GM19043 (cell line): Measurements from ENCODE around the gene LDLRAD4.

ENCODE experiments used
- ATAC-seq: cut with Tn5 transposase; IDR thresholded peaks from one replicate; pipeline ENCODE4 v1.9.1; 2021; ENCODE audit warnings: low read depth; ENCODE audit not compliant: unreplicated experiment

Gene LDLRAD4

GRCh38 chr18:13226533-13227144 is 8.1 kb downstream of the LDLRAD4 start:
- no peak for ATAC-seq

DNA sequence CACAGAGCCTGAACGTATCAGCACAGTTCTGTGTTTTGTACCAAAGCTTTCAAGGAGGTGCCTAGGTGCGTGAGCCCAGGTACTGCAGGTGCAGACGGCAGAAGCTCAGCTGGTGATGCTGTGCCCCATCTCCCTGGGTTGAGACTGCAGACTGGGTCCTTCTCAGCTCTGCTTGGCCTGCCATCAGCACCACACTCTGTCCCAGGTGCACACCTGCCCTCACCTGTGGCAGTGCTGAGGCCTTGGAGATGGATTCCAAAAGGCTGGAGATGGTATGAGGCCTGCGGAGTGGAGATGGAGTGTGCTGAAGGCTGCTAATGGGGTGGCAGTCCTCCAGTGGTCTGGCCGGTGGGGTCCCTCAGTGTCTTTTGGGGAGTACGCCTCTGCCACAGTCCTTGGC is 9.3 kb downstream of the LDLRAD4 start:
- no peak for ATAC-seq

DNA sequence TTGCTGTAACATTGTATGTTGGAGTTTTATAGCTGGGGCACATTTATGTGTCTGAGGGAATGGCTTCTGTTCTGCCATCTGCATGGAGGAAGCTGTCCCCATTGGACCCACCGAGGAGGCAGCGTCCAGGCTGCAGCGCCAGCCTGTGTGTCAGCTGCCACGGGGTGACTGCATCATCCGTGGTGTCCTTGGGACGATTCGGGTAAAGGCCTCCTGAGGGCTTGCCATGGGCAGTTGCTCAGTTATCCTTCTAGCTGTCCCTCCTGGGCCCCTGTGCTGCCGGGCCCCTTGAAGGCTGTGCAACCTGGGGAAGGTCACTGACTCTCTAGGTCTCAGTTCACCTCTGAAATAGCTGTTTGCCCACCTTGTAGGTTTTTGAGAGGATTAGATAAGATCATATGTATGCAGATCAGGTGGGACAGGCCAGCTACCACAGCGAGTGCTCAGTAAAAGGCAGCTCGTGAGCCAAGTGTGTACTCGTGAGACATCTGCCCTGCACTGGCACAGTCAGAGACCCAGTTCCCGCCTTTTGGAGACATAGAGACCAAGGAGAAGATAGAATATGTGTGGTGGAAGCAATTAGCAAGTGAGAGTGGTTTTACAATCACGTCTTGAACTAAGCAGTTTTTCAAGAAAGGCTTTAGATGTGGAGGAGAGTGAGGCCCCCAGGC is 10.6 kb downstream of the LDLRAD4 start:
- no peak for ATAC-seq

DNA sequence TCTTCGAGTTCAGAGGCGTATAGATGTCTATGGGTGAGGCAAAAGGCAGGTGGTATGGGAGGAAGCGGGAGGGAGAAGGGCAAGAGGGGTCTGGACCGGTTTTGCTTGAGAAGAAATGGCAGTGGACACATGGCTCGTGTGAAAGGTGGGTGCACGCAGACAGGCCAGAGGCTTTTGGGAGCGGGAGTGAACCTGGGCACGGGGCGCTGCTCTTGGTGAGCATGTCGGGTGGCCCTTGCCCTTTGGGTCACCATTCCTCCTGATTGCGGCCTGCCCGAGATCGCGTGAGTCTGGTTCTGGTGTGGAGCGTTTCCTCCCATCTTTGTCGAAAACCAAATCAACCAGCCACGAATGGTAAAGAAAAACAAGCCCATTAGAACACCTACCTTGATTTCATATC is 12.6 kb downstream of the LDLRAD4 start:
- ATAC-seq, result no peak

DNA sequence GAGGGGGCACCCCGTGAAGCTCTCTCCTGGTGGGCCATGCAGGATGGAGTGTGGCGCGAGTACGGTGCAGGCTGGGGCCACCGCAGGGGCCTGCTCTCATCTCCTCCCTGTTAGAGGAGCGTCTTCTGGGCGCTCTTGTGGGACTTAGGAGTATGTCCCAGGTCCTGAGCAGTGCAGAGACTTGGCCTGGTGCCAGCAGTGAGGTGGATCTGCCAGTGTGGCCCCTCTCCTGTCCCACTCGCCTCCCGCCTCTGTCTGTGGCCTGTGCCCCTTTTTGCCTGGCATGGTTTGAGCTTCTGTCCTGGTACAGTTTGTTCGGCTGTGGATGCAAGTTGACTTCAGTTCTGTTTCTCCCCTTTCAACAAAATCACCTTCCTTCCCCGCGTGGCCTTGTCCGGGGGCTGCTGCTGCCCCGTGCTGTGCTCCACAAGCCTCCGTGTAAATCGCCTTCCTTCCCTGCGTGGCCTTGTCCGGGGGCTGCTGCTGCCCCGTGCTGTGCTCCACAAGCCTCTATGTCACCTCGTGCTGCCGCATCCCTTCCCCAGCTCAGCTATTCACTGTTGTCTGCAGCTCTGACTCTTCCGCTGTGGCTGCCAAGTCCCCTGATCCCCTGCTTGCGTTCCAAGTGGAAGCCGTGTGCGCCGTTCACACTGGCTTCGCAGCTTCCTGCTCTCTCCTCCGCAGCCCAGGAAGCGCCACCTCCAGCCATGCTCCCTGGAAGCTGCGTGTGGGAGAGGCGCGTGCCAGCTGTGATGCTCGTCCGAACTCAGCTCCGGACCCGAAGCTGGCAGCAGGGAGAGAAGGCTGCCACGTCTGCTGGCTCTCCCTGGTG is 13.7 kb downstream of the LDLRAD4 start:
- ATAC-seq, result no peak

- ATAC-seq, result no peak
Observed at GRCh38 chr18:13232971-13233786, 14.6 kb downstream of the LDLRAD4 start.

GRCh38 chr18:13233787-13234783 is 15.5 kb downstream of the LDLRAD4 start:
- ATAC-seq, result no peak

GRCh38 chr18:13235421-13235831 is 16.9 kb downstream of the LDLRAD4 start:
- no peak for ATAC-seq

DNA sequence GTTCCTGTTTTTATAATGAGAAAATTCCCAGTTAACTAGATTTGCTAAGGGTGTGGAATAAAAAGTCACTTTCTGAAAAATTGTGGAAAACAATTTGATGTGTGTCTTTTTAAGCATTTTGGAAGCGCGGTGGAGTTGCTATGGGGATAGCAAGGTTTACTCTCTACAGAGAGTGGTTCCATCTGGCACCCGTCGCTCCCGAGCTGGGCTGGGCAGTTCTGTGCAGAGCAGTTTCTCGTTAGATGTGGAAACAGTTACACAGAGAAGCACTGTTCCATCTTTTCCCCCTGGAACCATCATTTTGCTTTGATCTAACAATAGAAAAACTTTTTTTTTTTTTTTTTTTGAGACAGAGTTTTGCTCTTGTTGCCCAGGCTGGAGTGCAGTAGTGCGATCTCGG is 17.4 kb downstream of the LDLRAD4 start:
- ATAC-seq, result no peak

- ATAC-seq, result no peak
Observed at GRCh38 chr18:13236411-13236810, 17.9 kb downstream of the LDLRAD4 start.

GRCh38 chr18:13237073-13237472 is 18.5 kb downstream of the LDLRAD4 start:
- no peak for ATAC-seq

DNA sequence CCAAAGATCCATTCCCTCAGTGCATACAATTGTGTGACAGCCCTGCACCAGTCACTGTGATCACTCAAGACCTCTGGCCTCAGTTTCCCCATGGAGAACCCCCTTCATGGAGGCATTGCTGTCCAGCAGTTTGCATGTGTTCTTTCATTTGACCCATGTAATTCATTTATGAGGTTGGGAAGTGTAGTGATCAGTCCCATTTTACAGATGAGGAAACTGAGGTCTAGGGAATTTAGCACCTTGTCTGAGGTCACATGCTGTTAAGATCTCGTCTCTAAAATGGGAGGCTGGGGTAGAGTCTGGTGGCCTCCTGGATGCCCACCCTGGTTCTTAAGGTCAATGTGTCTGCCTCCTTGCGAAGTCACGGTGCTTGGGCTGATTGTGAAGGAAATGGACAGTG is 19.1 kb downstream of the LDLRAD4 start:
- no peak for ATAC-seq

DNA sequence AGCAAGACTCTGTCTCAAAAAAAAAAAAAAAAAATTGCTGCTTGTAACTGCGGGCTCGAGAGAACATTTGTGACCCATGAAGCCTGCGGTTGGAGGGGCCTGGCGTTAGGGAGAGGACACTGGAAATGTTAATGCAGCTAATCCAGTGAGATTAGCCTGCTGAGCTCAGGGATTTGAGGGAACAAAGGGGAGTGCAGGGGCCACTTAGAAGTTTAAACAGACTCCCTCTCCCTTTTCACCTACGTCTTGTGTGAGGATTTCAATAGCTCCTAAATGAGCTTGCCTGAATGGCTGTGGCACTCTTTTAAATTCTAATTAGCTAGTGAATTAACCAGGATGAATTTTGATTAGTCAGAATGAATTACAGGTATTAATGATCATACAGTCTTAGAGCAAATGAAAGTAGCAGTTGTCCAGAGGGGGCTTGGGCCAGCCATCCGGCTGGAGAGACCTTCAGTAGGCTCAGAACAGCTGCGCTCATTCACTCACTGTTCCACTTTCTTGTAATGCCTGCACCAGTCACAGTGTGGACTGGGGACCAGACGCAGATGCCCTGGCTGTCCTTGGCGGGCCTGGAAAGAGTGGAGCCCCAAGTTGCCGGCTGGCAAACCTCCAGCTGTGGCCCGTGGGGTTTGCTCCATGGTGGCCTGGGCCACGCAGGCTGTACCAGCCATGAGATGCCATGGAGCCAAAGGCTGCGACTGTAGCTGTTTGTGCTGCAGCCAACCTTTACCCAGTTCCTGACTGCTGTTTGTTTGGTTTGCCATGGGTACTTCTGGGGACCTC is 20.8 kb downstream of the LDLRAD4 start:
- ATAC-seq, result no peak

DNA sequence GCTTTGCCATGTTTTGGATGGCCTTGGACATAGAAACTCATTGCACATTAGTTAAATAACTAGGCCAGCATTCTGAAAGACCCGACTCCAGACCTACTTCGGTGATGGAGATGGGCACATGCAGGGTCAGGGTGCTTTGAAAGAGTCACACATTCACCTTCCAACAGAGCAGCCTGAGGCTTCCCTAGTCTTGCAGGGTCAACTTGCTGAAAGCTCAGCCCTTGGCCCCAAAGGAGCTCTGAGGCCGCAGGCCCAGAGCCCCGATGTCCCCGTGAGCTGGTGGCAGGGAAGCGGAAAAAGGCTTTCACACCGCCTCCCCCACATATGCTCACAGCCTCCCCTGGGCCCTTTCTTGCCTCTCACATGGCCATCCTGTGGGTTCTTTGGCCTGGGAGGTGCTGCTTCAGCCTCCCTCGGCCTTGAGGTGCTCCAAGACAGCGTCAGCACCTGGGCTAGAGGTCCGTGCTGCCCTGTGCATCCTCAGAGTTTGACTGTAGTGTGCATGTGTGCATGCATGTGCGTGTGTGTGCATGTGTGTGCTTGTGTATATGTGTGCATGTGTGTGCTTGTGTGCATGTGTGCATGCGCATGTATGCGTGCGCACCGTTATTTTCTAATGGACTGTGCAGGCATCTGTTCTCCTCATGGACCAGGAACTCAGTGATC is 21.6 kb downstream of the LDLRAD4 start:
- ATAC-seq, result no peak

- no peak for ATAC-seq
Observed at GRCh38 chr18:13241083-13241892, 22.7 kb downstream of the LDLRAD4 start.

- ATAC-seq, result no peak
Observed at GRCh38 chr18:13241893-13242175, 23.3 kb downstream of the LDLRAD4 start.

DNA sequence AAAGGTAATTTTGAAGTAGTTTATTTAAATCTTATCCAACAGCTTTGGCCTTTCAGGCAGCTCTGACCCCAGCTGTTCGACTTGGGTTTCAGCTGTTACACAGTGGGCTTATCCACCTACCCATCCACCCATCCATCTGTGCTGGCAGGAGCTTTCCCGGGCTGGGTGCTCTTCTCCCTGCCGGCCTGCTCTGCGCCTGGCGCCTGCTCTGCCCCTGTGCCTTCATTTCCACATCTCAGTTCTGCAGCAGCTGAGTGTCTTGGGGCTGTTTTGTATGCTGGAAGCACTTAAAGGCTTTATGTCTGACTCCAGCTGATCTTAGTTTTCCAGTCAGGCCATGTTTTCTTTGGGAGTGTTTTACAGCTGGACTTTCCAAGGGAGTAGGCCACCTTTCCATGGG is 24.2 kb downstream of the LDLRAD4 start:
- ATAC-seq, result no peak

GRCh38 chr18:13243363-13243762 is 24.8 kb downstream of the LDLRAD4 start:
- no peak for ATAC-seq
